CD4-positive, alpha-beta T cell treated with Interleukin-2 at 100 ng/mL for 4 hours (primary cell): ENCODE data around the gene TCF3.

Source experiments
- DNase-seq: peaks from one replicate; pipeline ENCODE4 v3.0.0-alpha.2; 2020; ENCODE audit warnings: low spot score

TCF3 gene

GRCh38 chr19:1560286-1560882, 92.0 kb downstream of the TCF3 start:
- no peak for DNase-seq
